CD1c-positive myeloid dendritic cell (primary cell): ENCODE results near the gene AIFM3.
A peak's percentile ranks its signal among the peaks of the same experiment; 100 is the strongest.

Source experiments
- DNase-seq: peaks from one replicate; pipeline ENCODE4 v3.0.0-alpha.2; 2016; ENCODE audit errors: extremely low spot score

AIFM3 gene

GRCh38 chr22:20957683-20958431, 9.2 kb upstream of the AIFM3 start:
- DNase-seq, result peak; percentile 41

- DNase-seq, result no peak
Observed at GRCh38 chr22:20959578-20960461, 7.2 kb upstream of the AIFM3 start.

GRCh38 chr22:20960609-20961008, 6.4 kb upstream of the AIFM3 start:
- no peak for DNase-seq

GRCh38 chr22:20962491-20962945, 4.5 kb upstream of the AIFM3 start:
- no peak for DNase-seq

- DNase-seq, result no peak
Observed at GRCh38 chr22:20963201-20964052, 3.6 kb upstream of the AIFM3 start.

GRCh38 chr22:20964090-20964798, 2.8 kb upstream of the AIFM3 start:
- no peak for DNase-seq

- no peak for DNase-seq
Observed at GRCh38 chr22:20964799-20965103, 2.3 kb upstream of the AIFM3 start.

GRCh38 chr22:20965104-20965887, 1.8 kb upstream of the AIFM3 start:
- no peak for DNase-seq

GRCh38 chr22:20965888-20966855, 883 bp upstream of the AIFM3 start:
- no peak for DNase-seq

GRCh38 chr22:20967697-20968211, 699 bp downstream of the AIFM3 start:
- DNase-seq, result no peak

GRCh38 chr22:20968281-20968977, 1.4 kb downstream of the AIFM3 start:
- DNase-seq, result peak; percentile 66

GRCh38 chr22:20970939-20971657, 4.0 kb downstream of the AIFM3 start:
- no peak for DNase-seq

- DNase-seq, result peak; percentile 66
Observed at GRCh38 chr22:20972014-20972694, 5.1 kb downstream of the AIFM3 start.

GRCh38 chr22:20972933-20973577, 6.0 kb downstream of the AIFM3 start:
- no peak for DNase-seq

GRCh38 chr22:20973634-20974286, 6.7 kb downstream of the AIFM3 start:
- DNase-seq, result no peak

- DNase-seq, result no peak
Observed at GRCh38 chr22:20974336-20974955, 7.4 kb downstream of the AIFM3 start.
